ENCODE measurements around the gene SMIM13.
"Not testable (repeated sequence)": the region's sequence is repeated elsewhere in the genome, so short reads cannot be mapped to it uniquely, and the experiment has no call there.

Gene SMIM13

DNA sequence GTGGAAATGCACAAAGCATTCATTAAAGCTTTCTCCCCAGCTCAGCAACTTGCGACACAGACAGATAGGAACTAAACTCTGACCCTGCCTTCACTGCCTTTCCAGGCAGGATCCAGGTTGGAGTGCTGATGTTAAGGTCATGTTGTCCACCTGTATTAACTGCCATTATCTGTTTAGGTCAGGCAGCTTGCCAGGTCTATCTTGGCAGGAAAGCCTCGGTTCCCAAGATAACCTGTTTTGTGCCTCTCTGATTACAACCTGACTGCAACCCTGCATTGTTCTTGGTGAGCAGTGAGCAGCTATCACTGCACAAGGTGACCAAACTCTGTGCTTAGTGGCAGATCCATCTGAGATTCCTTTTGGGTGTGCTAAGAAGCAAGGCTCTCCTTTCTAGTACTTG, 26.3 kb upstream of the SMIM13 start:
- Mint-ChIP-seq H3K27me3 (peaks cover 11% of the 10 kb centered on the region), H3K36me3 (ENCODE audit: low read depth) (no peaks in the 10 kb centered on the region), H3K27ac (no peak overlapping the region), H3K4me1 (ENCODE audit: low read depth) (no peaks in the 10 kb centered on the region), H3K9me3 (no peaks in the 10 kb centered on the region), H3K4me3 (no peak overlapping the region)

DNA sequence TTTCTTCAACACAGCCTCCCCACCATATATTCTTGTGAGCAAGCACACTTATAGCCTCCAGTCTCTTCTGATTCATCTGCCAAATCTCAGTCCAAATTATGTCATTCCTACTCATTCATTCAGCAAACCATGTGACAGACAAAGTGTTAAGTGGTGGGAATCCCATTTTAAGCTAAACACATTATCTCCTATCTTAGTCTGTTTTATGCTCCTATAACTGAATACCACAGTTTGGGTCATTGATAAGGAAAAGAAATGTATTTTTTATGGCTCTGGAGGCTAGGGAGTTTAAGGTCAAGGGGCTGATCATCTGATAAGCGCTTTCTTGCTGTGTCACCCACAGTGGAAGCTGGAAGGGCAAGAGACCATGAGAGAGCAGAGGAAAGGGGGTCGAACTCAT, 23.9 kb upstream of the SMIM13 start:
- Mint-ChIP-seq H3K4me1 (ENCODE audit: low read depth) (no peaks in the 10 kb centered on the region), H3K9me3 (no peaks in the 10 kb centered on the region), H3K27ac (no peak overlapping the region), H3K27me3 (peaks cover 8% of the 10 kb centered on the region), H3K36me3 (ENCODE audit: low read depth) (no peaks in the 10 kb centered on the region), H3K4me3 (no peak overlapping the region)

DNA sequence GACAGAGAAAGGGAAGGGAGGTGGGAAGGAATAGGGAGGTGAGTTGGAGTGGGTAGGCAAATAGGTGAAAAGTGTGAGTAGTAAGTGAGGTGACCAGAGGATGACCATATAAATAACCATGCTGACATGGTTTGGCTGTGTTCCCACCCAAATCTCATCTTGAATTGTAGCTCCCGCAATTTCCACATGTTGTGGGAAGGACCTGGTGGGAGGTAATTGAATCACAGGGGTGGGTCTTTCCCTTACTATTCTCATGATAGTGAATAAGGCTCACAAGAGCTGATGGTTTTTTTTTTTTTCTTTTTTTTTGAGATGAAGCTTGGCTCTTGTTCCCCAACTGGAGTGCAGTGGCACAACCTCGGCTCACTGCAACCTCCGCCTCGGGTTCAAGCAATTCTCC, 21.5 kb upstream of the SMIM13 start:
- peaks cover 4% of the 10 kb centered on the region for H3K27me3 Mint-ChIP-seq
- H3K4me3 Mint-ChIP-seq = no peak overlapping the region
- no peak overlapping the region for H3K27ac Mint-ChIP-seq
- H3K4me1 Mint-ChIP-seq (ENCODE audit: low read depth) = no peaks in the 10 kb centered on the region
- H3K9me3 Mint-ChIP-seq = no peaks in the 10 kb centered on the region
- no peaks in the 10 kb centered on the region for H3K36me3 Mint-ChIP-seq (ENCODE audit: low read depth)

DNA sequence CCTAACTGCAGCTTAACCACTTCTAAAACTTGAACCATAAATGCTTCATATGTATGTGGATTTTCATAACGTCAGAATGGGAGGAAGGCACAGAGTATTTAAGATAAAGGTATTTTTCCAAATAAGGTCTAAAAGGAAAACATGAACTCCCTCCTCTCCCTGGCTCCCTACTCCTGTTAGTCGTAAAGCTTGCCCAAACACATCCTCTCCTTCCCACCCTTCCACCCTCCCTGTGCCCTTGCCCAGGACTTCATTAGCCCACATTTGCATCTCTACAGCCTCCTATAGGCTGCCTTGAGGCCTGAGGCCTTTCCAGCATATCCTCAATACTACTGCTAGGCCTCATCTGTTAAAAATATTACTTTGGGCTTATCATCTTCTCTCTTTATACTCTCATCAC, 17.1 kb upstream of the SMIM13 start:
- no peak overlapping the region for H3K4me3 Mint-ChIP-seq

DNA sequence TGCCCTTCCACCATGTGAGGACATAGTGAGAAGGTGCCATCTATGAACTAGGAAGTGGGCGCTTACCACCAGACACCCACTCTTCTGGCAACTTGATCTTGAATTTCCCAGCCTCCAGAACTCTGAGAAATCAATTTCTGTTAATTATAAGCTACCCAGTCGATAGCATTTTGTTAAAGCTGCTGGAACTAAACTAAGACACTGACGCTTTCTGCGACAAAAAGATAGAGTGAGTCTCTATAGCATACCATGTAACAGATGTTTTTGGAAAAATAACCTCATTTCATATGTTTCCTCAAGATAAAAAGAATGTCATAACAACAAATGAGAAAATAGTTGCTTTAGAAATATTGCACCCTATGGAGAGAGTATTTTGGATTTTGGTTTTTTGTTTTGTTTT, 15.4 kb upstream of the SMIM13 start:
- Mint-ChIP-seq H3K27ac (no peak overlapping the region), H3K4me3 (no peak overlapping the region), H3K36me3 (ENCODE audit: low read depth) (no peaks in the 10 kb centered on the region), H3K9me3 (no peaks in the 10 kb centered on the region), H3K4me1 (ENCODE audit: low read depth) (no peaks in the 10 kb centered on the region), H3K27me3 (no peaks in the 10 kb centered on the region)

More for the DNA sequence above, 17.1 kb upstream of the SMIM13 start:
- H3K4me1 Mint-ChIP-seq (ENCODE audit: low read depth) = no peaks in the 10 kb centered on the region
- H3K27me3 Mint-ChIP-seq = peaks cover 4% of the 10 kb centered on the region
- no peaks in the 10 kb centered on the region for H3K9me3 Mint-ChIP-seq
- no peaks in the 10 kb centered on the region for H3K36me3 Mint-ChIP-seq (ENCODE audit: low read depth)
- no peak overlapping the region for H3K27ac Mint-ChIP-seq

DNA sequence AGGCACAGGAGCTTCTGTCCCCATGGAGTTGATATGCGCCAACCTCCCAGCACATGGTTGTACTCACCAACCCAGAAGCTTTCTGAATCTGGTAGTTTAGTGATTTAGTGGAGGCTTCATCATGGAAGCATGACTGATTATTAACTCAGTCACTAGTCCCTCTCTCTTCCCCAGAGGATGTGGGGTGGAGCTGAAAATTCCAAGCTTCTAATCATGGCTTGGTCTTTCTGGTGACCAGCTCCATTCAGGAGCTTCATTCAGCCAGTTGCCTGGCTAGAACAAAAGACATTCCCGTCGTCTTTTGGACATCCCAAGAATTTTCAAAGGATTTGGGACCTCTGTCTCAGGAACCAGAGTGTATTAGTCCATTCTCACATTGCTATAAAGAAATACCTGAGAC, 13.3 kb upstream of the SMIM13 start:
- Mint-ChIP-seq H3K4me1 (ENCODE audit: low read depth) (no peaks in the 10 kb centered on the region), H3K36me3 (ENCODE audit: low read depth) (no peaks in the 10 kb centered on the region), H3K4me3 (no peak overlapping the region), H3K27ac (no peak overlapping the region), H3K9me3 (no peaks in the 10 kb centered on the region), H3K27me3 (peaks cover 5% of the 10 kb centered on the region)

DNA sequence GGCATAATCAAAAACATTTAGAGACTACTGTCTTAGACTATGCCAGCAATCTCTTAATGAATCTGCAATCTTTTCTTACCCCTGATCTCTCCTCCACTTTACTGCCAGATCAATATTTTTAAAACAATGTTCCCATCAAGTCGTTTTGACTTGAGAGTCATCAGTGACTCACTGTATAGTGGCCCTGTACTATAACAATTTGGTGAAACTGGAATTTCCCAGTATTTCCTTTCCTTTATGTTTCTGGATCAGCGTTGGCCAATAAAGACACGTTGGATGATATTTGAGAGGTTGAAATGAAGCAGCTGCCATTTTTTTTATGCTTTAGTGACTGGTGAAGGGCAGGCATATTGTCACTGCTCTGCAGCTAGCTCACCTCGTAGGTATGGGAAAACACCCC, 10.1 kb upstream of the SMIM13 start:
- Mint-ChIP-seq H3K36me3 (ENCODE audit: low read depth) (no peaks in the 10 kb centered on the region), H3K27ac (no peak overlapping the region), H3K4me3 (no peak overlapping the region), H3K4me1 (ENCODE audit: low read depth) (no peaks in the 10 kb centered on the region), H3K27me3 (peaks cover 5% of the 10 kb centered on the region), H3K9me3 (no peaks in the 10 kb centered on the region)

DNA sequence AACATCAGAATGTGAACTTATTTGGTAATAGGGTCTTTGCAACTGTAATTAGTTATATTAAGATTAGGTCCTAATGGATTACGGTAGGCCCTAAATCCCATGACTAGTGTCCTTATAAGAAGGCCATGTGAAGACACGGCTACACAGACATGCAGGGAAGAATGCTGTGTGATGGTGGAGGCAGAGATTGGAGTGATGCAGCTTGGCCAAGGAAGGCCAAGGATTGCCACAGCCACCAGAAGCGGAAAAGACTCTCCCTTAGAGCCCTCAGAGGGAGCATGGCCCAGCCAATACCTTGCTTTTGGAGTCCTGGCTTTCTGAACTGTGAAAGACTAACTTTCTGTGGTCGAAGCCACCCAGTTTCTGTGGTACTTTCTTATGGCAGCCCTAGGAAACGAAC, 9.7 kb upstream of the SMIM13 start:
- no peak overlapping the region for H3K27ac Mint-ChIP-seq
- no peaks in the 10 kb centered on the region for H3K9me3 Mint-ChIP-seq
- H3K36me3 Mint-ChIP-seq (ENCODE audit: low read depth) = no peaks in the 10 kb centered on the region
- H3K27me3 Mint-ChIP-seq = peaks cover 5% of the 10 kb centered on the region
- no peaks in the 10 kb centered on the region for H3K4me1 Mint-ChIP-seq (ENCODE audit: low read depth)
- no peak overlapping the region for H3K4me3 Mint-ChIP-seq

DNA sequence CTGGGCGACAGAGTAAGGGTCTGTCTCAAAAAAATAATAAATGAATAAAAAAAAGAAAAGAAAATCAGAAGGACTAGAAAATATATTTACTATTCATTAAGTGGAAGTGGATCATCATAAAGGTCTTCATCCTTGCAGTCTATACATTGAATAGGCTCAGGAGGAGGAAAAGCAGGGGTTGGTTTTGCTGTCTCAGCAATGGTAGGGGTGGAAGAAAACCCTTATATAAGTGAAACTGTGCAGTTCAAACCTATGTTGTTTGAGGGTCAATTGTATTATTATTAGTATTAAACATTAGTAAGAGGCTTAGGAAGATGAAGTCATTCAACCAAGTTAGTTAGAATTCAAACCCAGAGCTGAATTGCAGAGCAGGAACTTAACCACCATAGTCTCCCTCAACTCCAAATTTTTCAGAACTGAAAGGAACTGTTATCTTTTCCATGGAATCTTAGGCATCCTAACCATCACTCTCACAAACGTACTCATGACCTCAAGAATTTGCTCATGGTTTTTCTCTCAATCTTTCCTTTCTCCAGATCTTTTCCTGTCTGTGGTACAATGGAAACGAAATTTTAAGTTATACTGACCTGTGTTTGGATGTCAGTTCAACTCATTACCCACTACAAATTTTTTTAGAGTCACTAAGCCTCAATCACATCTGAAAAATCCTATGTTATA, 7.7 kb upstream of the SMIM13 start:
- H3K4me3 Mint-ChIP-seq = no peak overlapping the region
- H3K27ac Mint-ChIP-seq = no peak overlapping the region
- H3K4me1 Mint-ChIP-seq (ENCODE audit: low read depth) = no peaks in the 10 kb centered on the region
- H3K36me3 Mint-ChIP-seq (ENCODE audit: low read depth) = no peaks in the 10 kb centered on the region
- no peaks in the 10 kb centered on the region for H3K9me3 Mint-ChIP-seq
- peaks cover 5% of the 10 kb centered on the region for H3K27me3 Mint-ChIP-seq

DNA sequence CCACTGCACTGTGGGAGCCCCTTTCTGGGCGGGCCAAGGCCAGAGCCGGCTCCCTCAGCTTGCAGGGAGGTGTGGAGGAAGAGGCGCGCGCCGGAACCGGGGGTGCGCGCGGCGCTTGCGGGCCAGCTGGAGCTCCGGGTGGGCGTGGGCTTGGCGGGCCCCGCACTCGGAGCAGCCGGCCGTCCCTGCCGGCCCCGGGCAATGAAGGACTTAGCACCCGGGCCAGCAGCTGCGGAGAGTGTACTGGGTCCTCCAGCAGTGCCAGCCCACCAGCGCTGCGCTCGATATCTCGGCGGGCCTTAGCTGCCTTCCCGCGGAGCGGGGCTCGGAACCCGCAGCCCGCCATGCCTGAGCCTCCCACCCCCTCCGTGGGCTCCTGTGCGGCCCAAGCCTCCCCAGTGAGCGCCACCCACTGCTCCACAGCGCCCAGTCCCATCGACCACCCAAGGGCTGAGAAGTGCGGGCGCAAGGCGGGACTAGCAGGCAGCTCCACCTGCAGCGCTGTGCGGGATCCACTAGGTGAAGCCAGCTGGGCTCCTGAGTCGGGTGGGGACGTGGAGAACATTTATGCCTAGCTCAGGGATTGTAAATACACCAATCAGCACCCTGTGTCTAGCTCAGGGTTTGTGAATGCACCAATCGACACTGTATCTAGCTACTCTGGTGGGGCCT, 6.4 kb upstream of the SMIM13 start:
- H3K4me3 Mint-ChIP-seq; H3K9me3 Mint-ChIP-seq; H3K27ac Mint-ChIP-seq; H3K27me3 Mint-ChIP-seq; H3K4me1 Mint-ChIP-seq (ENCODE audit: low read depth); H3K36me3 Mint-ChIP-seq (ENCODE audit: low read depth): not testable (repeated sequence)

DNA sequence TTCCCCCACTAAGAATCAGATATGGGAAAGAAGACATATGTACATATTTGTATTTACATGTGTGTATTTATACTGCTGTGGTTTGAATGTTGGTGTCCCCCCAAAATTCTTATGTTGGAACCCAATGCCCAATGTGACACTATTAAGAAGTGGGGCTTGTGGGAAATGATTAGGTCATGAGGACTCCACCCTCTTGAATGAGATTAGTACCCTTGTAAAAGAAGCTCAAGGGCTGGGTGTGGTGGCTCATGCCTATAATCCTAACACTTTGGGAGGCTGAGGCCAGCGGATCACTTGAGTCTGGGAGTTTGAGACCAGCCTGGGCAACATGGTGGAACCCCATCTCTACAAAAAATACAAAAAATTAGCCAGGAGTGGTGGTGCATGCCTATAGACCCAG, 3.9 kb upstream of the SMIM13 start:
- no peak overlapping the region for H3K4me3 Mint-ChIP-seq
- no peaks in the 10 kb centered on the region for H3K36me3 Mint-ChIP-seq (ENCODE audit: low read depth)
- no peak overlapping the region for H3K27ac Mint-ChIP-seq
- H3K9me3 Mint-ChIP-seq = no peaks in the 10 kb centered on the region
- peaks cover 14% of the 10 kb centered on the region for H3K4me1 Mint-ChIP-seq (ENCODE audit: low read depth)
- H3K27me3 Mint-ChIP-seq = peaks cover 1% of the 10 kb centered on the region

DNA sequence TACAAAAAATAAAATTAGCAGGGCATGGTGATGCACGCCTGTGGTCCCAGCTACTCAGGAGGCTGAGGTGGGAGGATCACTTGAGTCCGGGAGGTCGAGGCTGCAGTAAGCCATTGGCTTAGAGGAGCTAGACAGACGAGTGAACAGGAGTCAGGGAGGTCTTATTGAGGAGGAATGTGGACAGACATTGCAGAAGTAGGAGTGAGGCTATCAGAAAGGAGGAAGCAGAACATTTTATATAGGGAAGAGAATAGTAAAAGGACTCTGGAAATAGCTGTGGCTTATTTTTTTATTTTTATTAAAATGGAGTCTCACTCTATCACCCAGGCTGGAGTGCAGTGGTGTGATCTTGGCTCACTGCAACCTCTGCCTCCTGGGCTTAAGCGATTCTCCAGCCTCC, 2.5 kb upstream of the SMIM13 start:
- H3K4me1 Mint-ChIP-seq (ENCODE audit: low read depth) = peaks cover 26% of the 10 kb centered on the region
- not testable (repeated sequence) for H3K27me3 Mint-ChIP-seq; H3K9me3 Mint-ChIP-seq; H3K4me3 Mint-ChIP-seq; H3K27ac Mint-ChIP-seq; H3K36me3 Mint-ChIP-seq (ENCODE audit: low read depth)

DNA sequence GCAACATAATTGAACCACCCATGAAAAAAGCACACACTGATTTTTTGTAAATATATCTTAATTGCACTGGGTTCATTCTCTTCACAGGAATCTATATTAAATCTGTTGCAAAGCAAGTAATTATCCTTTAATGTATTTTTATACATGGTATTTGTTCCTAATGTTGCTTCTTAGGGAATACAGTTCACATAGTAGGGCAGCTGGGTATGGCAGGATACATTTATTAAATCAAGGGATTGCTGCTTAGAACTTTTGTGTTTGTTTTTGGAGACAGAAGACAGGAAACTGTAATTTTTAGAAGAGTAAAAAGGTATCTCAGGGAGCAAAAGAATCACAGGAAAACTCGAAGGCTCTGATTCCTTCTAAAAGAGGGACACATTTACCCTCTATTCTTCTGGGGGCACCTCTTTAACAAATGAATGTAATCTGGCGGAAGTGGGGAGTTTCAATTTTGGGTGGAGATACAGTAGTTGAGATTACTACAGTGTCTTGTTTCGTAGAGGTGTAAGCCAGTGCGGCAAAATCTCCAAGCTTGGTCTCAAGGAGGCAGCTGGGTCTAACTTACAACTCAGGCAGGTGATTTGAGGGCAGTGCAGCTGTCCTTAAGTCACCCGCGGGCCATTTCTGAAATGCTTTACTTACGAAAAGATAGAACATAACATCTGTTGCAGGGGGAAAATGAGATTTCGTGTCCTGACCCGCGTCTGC, 812 bp upstream of the SMIM13 start:
- H3K9me3 Mint-ChIP-seq = no peaks in the 10 kb centered on the region
- peak overlapping the region; percentile 95 for H3K4me3 Mint-ChIP-seq
- peaks cover 8% of the 10 kb centered on the region for H3K36me3 Mint-ChIP-seq (ENCODE audit: low read depth)
- peak overlapping the region; percentile 97 for H3K27ac Mint-ChIP-seq
- peaks cover 31% of the 10 kb centered on the region for H3K4me1 Mint-ChIP-seq (ENCODE audit: low read depth)
- H3K27me3 Mint-ChIP-seq = no peaks in the 10 kb centered on the region

DNA sequence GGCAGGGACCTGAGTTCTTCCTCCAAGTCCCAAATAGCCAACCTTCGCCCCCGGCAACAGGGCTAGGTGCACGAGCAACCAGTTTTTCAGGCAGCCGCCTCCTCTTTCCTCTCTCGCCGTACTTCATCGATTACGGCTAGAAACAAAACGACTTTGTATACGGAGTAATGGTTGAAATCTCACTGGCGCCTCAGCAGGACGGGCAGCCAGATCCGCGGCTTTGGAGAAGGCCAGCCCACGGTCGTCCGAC, 333 bp upstream of the SMIM13 start:
- Mint-ChIP-seq H3K4me3 (peak overlapping the region; percentile 95), H3K4me1 (ENCODE audit: low read depth) (peaks cover 31% of the 10 kb centered on the region), H3K27me3 (no peaks in the 10 kb centered on the region), H3K27ac (peak overlapping the region; percentile 97), H3K36me3 (ENCODE audit: low read depth) (peaks cover 8% of the 10 kb centered on the region), H3K9me3 (no peaks in the 10 kb centered on the region)

DNA sequence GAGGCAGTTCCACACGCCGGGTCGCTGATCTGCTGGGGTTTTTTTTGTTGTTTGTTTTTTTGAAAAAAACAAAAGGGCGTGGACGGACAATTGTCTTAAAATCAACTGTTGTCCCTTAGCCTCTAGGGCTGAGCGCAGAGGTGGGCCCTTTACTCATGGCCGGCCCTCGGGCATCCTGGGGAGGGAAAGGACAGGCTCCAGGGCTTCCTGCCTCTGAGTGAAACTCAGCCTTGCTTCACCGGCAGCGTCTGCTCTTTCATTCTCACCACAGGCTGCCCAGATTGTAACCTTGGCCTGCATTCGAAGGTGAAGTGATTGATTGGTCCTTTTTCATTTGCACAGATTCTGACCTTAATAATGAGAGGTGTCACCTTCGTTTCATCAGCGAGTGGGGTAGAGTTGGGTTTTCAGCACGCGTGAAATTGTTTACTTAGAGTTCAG, 797 bp downstream of the SMIM13 start:
- H3K36me3 Mint-ChIP-seq (ENCODE audit: low read depth) = peaks cover 15% of the 10 kb centered on the region
- H3K4me3 Mint-ChIP-seq = peak overlapping the region; percentile 93
- no peaks in the 10 kb centered on the region for H3K9me3 Mint-ChIP-seq
- no peaks in the 10 kb centered on the region for H3K27me3 Mint-ChIP-seq
- H3K27ac Mint-ChIP-seq = peak overlapping the region; percentile 96
- peaks cover 31% of the 10 kb centered on the region for H3K4me1 Mint-ChIP-seq (ENCODE audit: low read depth)

DNA sequence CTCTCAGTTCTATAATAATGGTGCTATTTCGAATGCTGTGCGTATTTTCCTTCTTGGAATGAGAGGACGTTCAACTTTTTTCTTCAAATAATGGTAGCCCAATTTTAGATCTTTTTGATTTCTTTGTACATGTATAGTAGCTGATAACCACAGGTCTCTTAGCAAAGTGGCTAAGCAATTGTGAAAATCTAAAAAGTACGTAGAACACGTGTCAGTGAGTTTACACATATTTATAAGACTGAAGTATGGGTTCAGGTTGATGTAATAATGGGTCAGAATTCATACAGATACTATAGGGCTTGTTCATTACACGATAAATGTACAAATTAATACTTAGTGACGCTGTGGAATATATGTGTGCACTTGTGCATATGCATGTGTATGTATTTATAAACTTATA, 1.3 kb downstream of the SMIM13 start:
- H3K4me1 Mint-ChIP-seq (ENCODE audit: low read depth) = peaks cover 31% of the 10 kb centered on the region

More for the DNA sequence above, 1.3 kb downstream of the SMIM13 start:
- H3K27me3 Mint-ChIP-seq = no peaks in the 10 kb centered on the region
- no peaks in the 10 kb centered on the region for H3K9me3 Mint-ChIP-seq
- H3K36me3 Mint-ChIP-seq (ENCODE audit: low read depth) = peaks cover 20% of the 10 kb centered on the region
- peak overlapping the region; percentile 96 for H3K27ac Mint-ChIP-seq
- H3K4me3 Mint-ChIP-seq = peak overlapping the region; percentile 93

Measured in stimulated activated naive CD8-positive, alpha-beta T cell treated with anti-CD3 and anti-CD28 coated beads, Interleukin-15, Interleukin-2, amounts not matched to agents 100 ng/mL and 50 ng/mL, for 24 hours (primary cell).